Mesenchymal stem cell (in vitro differentiated cells and primary cell): Measurements from ENCODE around the gene SORBS2.
A peak's percentile ranks its signal among the peaks of the same experiment; 100 is the strongest.

ENCODE experiments used
- DNase-seq: peaks from one replicate; pipeline ENCODE4 v3.0.0-alpha.2; 2013
- H2AFZ ChIP-seq: one replicate; pipeline ENCODE4 v1.6.1; 2013; ENCODE audit warnings: low read depth, mild to moderate bottlenecking, control low read depth, inconsistent platforms, low read length, moderate library complexity
- H2AK5ac ChIP-seq: 2 replicates; pipeline ENCODE4 v1.6.1; 2013; ENCODE audit warnings: low read length, moderate library complexity, mild to moderate bottlenecking, inconsistent platforms; ENCODE audit not compliant: severe bottlenecking
- H2BK120ac ChIP-seq: one replicate; pipeline ENCODE4 v1.6.1; 2013; ENCODE audit warnings: low read depth, mild to moderate bottlenecking, inconsistent platforms, low read length, moderate library complexity
- H2BK12ac ChIP-seq, 2 experiments: one replicate each; pipeline ENCODE4 v1.6.1; 2013; ENCODE audit warnings: inconsistent platforms in 2 of 2, low read length in 2 of 2, mild to moderate bottlenecking in 2 of 2, moderate library complexity in 2 of 2, control low read depth in 1 of 2
- H2BK15ac ChIP-seq: one replicate; pipeline ENCODE4 v1.6.1; 2013; ENCODE audit warnings: mild to moderate bottlenecking, low read depth, inconsistent platforms; ENCODE audit not compliant: poor library complexity, severe bottlenecking
- H2BK5ac ChIP-seq: 2 replicates; pipeline ENCODE4 v1.6.1; 2013; ENCODE audit warnings: low read depth, mild to moderate bottlenecking, low read length, control low read depth, inconsistent platforms; ENCODE audit not compliant: poor library complexity, severe bottlenecking
- H3K14ac ChIP-seq, 2 experiments: one replicate each; pipeline ENCODE4 v1.6.1; 2013; ENCODE audit warnings: inconsistent platforms in 2 of 2, low read length in 2 of 2, control low read depth in 1 of 2, mild to moderate bottlenecking in 1 of 2, moderate library complexity in 1 of 2
- H3K18ac ChIP-seq, 2 experiments: one replicate each; pipeline ENCODE4 v1.6.1; 2013; ENCODE audit warnings: inconsistent platforms in 2 of 2, low read length in 2 of 2, control low read depth in 1 of 2, low read depth in 1 of 2, mild to moderate bottlenecking in 1 of 2
- H3K23ac ChIP-seq, 2 experiments: one replicate each; pipeline ENCODE4 v1.6.1; 2013; ENCODE audit warnings: inconsistent platforms in 2 of 2, low read length in 2 of 2, mild to moderate bottlenecking in 2 of 2, moderate library complexity in 2 of 2, control low read depth in 1 of 2
- H3K27ac ChIP-seq: 2 replicates; pipeline ENCODE4 v1.5.1; 2013; ENCODE audit warnings: mild to moderate bottlenecking, moderate library complexity, low read length, control low read depth, inconsistent platforms; ENCODE audit not compliant: poor library complexity, severe bottlenecking
- H3K27me3 ChIP-seq, 2 experiments: 2 replicates each; pipeline versions ENCODE4 v1.6.1 to v1.7.0; 2013; ENCODE audit warnings: low read length in 2 of 2, mild to moderate bottlenecking in 2 of 2, moderate library complexity in 2 of 2, control low read depth in 1 of 2, inconsistent platforms in 1 of 2; ENCODE audit not compliant: control insufficient read depth in 1 of 2, insufficient read depth in 1 of 2
- H3K36me3 ChIP-seq, 2 experiments: 2 replicates each; pipeline versions ENCODE4 v1.6.1 to v1.7.0; 2013; ENCODE audit warnings: low read length in 2 of 2, control low read depth in 1 of 2, inconsistent platforms in 1 of 2, low read depth in 1 of 2, mild to moderate bottlenecking in 1 of 2; ENCODE audit not compliant: insufficient read depth in 2 of 2, control insufficient read depth in 1 of 2
- H3K4ac ChIP-seq, 2 experiments: one replicate each; pipeline ENCODE4 v1.6.1; 2013; ENCODE audit warnings: inconsistent platforms in 2 of 2, low read length in 2 of 2, mild to moderate bottlenecking in 2 of 2, moderate library complexity in 2 of 2, control low read depth in 1 of 2, low read depth in 1 of 2
- H3K4me1 ChIP-seq: 2 replicates; pipeline ENCODE4 v1.6.1; 2013; ENCODE audit warnings: low read depth, low read length, control low read depth; ENCODE audit not compliant: control insufficient read depth, insufficient read depth
- H3K4me2 ChIP-seq: 2 replicates; pipeline ENCODE4 v1.6.1; 2013; ENCODE audit warnings: low read length, mild to moderate bottlenecking, inconsistent platforms; ENCODE audit not compliant: poor library complexity, severe bottlenecking
- H3K4me3 ChIP-seq, 2 experiments: 2 replicates each; pipeline versions ENCODE4 v1.5.1 to v1.7.0; 2013; ENCODE audit warnings: low read length in 2 of 2, mild to moderate bottlenecking in 2 of 2, control low read depth in 1 of 2, low read depth in 1 of 2; ENCODE audit not compliant: insufficient read depth in 1 of 2
- H3K79me1 ChIP-seq: replicated peaks from 2 replicates; pipeline ENCODE4 v1.6.1; 2013; ENCODE audit warnings: mild to moderate bottlenecking, control low read depth, low read length, inconsistent platforms; ENCODE audit not compliant: poor library complexity, severe bottlenecking
- H3K9ac ChIP-seq: 2 replicates; pipeline ENCODE4 v1.7.0; 2013; ENCODE audit warnings: mild to moderate bottlenecking, low read length, moderate library complexity
- H3K9me3 ChIP-seq: 2 replicates; pipeline ENCODE4 v1.7.0; 2013; ENCODE audit warnings: mild to moderate bottlenecking, low read length; ENCODE audit not compliant: control insufficient read depth
- H4K8ac ChIP-seq: one replicate; pipeline ENCODE4 v1.6.1; 2013; ENCODE audit warnings: inconsistent platforms, mild to moderate bottlenecking, low read length, moderate library complexity
- H4K91ac ChIP-seq: one replicate; pipeline ENCODE4 v1.6.1; 2013; ENCODE audit warnings: mild to moderate bottlenecking, low read length, inconsistent platforms
- WGBS: methylation state at CpG from one replicate; pipeline ENCODE4 v1.1.7; 2013; ENCODE audit warnings: mixed read lengths; 5-methylcytosine and 5-hydroxymethylcytosine counted together

SORBS2 gene

GRCh38 chr4:185734930-185735329, 77.1 kb downstream of the SORBS2 start:
- no peak overlapping the region for H2AFZ ChIP-seq
- H2BK120ac ChIP-seq: no peak overlapping the region
- H3K4ac ChIP-seq: no peak overlapping the region
- no peak overlapping the region for H3K9ac ChIP-seq
- no peak overlapping the region for H2BK5ac ChIP-seq
- H3K27ac ChIP-seq: no peak overlapping the region
- no peak overlapping the region for H3K14ac ChIP-seq
- H2BK15ac ChIP-seq: no peak overlapping the region
- H3K27me3 ChIP-seq: no peaks in the 10 kb centered on the region
- no peak overlapping the region for H3K4me2 ChIP-seq
- no peak overlapping the region for H3K4me3 ChIP-seq
- peaks cover 9% of the 10 kb centered on the region for H3K4me1 ChIP-seq
- H3K36me3 ChIP-seq: no peaks in the 10 kb centered on the region
- H3K18ac ChIP-seq: no peak overlapping the region
- no peaks in the 10 kb centered on the region for H3K9me3 ChIP-seq
- no peak overlapping the region for H4K8ac ChIP-seq
- H3K79me1 ChIP-seq: no peaks in the 10 kb centered on the region
- H2AK5ac ChIP-seq: no peak overlapping the region
- no peak for DNase-seq
- 98% methylated on average over 2 of the region's 2 CpGs for WGBS
- no peak overlapping the region for H4K91ac ChIP-seq
- H3K23ac ChIP-seq: no peak overlapping the region
- H2BK12ac ChIP-seq: no peak overlapping the region

- H3K79me1 ChIP-seq: no peaks in the 10 kb centered on the region
- no peak overlapping the region for H2AFZ ChIP-seq
- no peaks in the 10 kb centered on the region for H3K36me3 ChIP-seq
- H3K18ac ChIP-seq: no peak overlapping the region
- H3K27me3 ChIP-seq: no peaks in the 10 kb centered on the region
- H3K9me3 ChIP-seq: no peaks in the 10 kb centered on the region
- no peak overlapping the region for H3K14ac ChIP-seq
- no peak overlapping the region for H3K23ac ChIP-seq
- H2BK12ac ChIP-seq: no peak overlapping the region
- no peak overlapping the region for H3K4me3 ChIP-seq
- no peak overlapping the region for H2BK5ac ChIP-seq
- peaks cover 9% of the 10 kb centered on the region for H3K4me1 ChIP-seq
- H4K91ac ChIP-seq: no peak overlapping the region
- H3K4ac ChIP-seq: no peak overlapping the region
- no peak overlapping the region for H2AK5ac ChIP-seq
- H3K9ac ChIP-seq: no peak overlapping the region
- DNase-seq: no peak
- H4K8ac ChIP-seq: no peak overlapping the region
- no peak overlapping the region for H3K27ac ChIP-seq
- H3K4me2 ChIP-seq: no peak overlapping the region
- 100% methylated on average over 2 of the region's 5 CpGs for WGBS
- H2BK120ac ChIP-seq: no peak overlapping the region
- no peak overlapping the region for H2BK15ac ChIP-seq
Measured at GRCh38 chr4:185734214-185734613, 77.8 kb downstream of the SORBS2 start.

GRCh38 chr4:185730849-185731608, 81.0 kb downstream of the SORBS2 start:
- Histone ChIP-seq H3K79me1 (no peaks in the 10 kb centered on the region), H2AFZ (no peak overlapping the region), H2BK5ac (no peak overlapping the region), H4K8ac (no peak overlapping the region), H3K4me3 (no peak overlapping the region), H3K9me3 (no peaks in the 10 kb centered on the region), H3K36me3 (no peaks in the 10 kb centered on the region), H2AK5ac (no peak overlapping the region), H3K4ac (no peak overlapping the region), H2BK12ac (peak overlapping the region in 1 of 2 experiments; percentile 59), H3K27me3 (no peaks in the 10 kb centered on the region), H3K27ac (no peak overlapping the region), H3K14ac (no peak overlapping the region), H3K9ac (peak overlapping the region; percentile 41), H3K4me2 (no peak overlapping the region), H2BK15ac (no peak overlapping the region), H3K18ac (no peak overlapping the region), H3K23ac (no peak overlapping the region), H2BK120ac (no peak overlapping the region), H4K91ac (no peak overlapping the region), H3K4me1 (peaks cover 8% of the 10 kb centered on the region)
- 94% methylated on average over 2 of the region's 3 CpGs for WGBS
- DNase-seq: no peak

DNA sequence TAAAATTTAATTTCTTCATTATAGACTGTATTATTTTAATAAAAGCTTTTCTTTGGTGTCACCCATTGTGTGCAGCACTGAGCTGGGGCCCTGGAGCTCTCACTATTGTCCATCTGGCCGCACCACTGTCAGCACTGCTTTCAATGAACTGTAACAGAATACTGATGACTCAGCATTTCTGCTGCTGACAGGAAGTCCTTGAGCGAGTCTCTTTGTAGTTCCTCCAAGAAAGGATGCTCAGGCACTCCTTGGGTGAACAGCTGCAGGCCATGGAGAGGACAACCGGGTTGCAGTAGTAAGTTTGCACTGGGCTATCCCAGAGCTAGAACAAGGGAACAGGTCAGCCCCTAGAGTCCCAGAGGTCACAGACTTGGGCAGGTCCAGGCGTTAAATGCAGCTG, 81.6 kb downstream of the SORBS2 start:
- Histone ChIP-seq H3K27ac (no peak overlapping the region), H3K27me3 (no peaks in the 10 kb centered on the region), H2BK12ac (peak overlapping the region in 1 of 2 experiments; percentile 59), H3K18ac (no peak overlapping the region), H3K36me3 (no peaks in the 10 kb centered on the region), H3K9ac (no peak overlapping the region), H3K4me1 (peaks cover 8% of the 10 kb centered on the region), H2BK15ac (no peak overlapping the region), H2AK5ac (no peak overlapping the region), H4K91ac (no peak overlapping the region), H2AFZ (no peak overlapping the region), H3K9me3 (no peaks in the 10 kb centered on the region), H3K14ac (no peak overlapping the region), H3K79me1 (no peaks in the 10 kb centered on the region), H3K4me2 (no peak overlapping the region), H2BK5ac (no peak overlapping the region), H3K4ac (no peak overlapping the region), H3K4me3 (no peak overlapping the region), H2BK120ac (no peak overlapping the region), H3K23ac (no peak overlapping the region), H4K8ac (no peak overlapping the region)
- WGBS: 85% methylated on average over 4 of the region's 4 CpGs
- DNase-seq: no peak
